PC-9 (cell line): ENCODE data around the gene GPRIN3.

Experiments
- CTCF ChIP-seq: fragments of 200-600 bp; sonication (generic); conservative IDR thresholded peaks from 2 replicates; pipeline ENCODE4 v1.6.1; 2017; ENCODE audit warnings: mixed run types, antibody characterized with exemption, mild to moderate bottlenecking, moderate library complexity
- EZH2 ChIP-seq: fragments of 200-600 bp; sonication (generic); IDR thresholded peaks from 2 replicates; pipeline ENCODE4 v1.8.0; 2017; ENCODE audit warnings: antibody characterized with exemption, low read depth

- no peak for TF ChIP-seq CTCF
- TF ChIP-seq EZH2 = no peak
Measured at GRCh38 chr4:89283226-89284009, 24.2 kb downstream of the GPRIN3 start.
